Left lung (tissue), 10 donors: ENCODE data around the gene SPTBN1. TPM values are rescaled to one million over a fixed set of nuclear protein-coding genes. Genes with fewer than 3 reads are reported as not detected.

Experiments
- ATAC-seq: fragments of 200-7000 bp; cut with Tn5 transposase; one replicate; pipeline ENCODE4 v1.9.1; 2020; ENCODE audit warnings: moderate library complexity
- DNase-seq, 4 donors: peaks; one replicate each; pipeline ENCODE4 v3.0.0-alpha.2; 2013 to 2020
- H3K27ac ChIP-seq, 2 donors: fragments of 200-600 bp; sonication (generic) in 1 of 2; one replicate each; pipeline versions ENCODE4 v1.5.0 to v1.8.0; 2020 to 2021
- H3K27me3 ChIP-seq, 2 donors: fragments of 200-600 bp; sonication (generic) in 1 of 2; one replicate each; pipeline versions ENCODE4 v1.5.0 to v1.8.0; 2020 to 2021
- H3K36me3 ChIP-seq, 2 donors: fragments of 200-600 bp; sonication (generic) in 1 of 2; one replicate each; pipeline versions ENCODE4 v1.5.0 to v1.8.0; 2020 to 2021
- H3K4me1 ChIP-seq, 2 donors: fragments of 200-600 bp; one replicate each; pipeline ENCODE4 v1.8.0; 2021
- H3K4me3 ChIP-seq, 2 donors: fragments of 200-600 bp; sonication (generic) in 1 of 2; one replicate each; pipeline versions ENCODE4 v1.5.0 to v1.8.0; 2020 to 2021; ENCODE audit warnings: mild to moderate bottlenecking in 1 of 2
- H3K9me3 ChIP-seq, 2 donors: fragments of 200-600 bp; sonication (generic) in 1 of 2; one replicate each; pipeline versions ENCODE4 v1.5.0 to v1.8.0; 2020 to 2021
- CTCF ChIP-seq, 2 donors: fragments of 200-600 bp; sonication (generic) in 1 of 2; IDR thresholded peaks; one replicate each; pipeline versions ENCODE4 v1.5.0 to v1.8.0; 2021; ENCODE audit warnings: antibody characterized with exemption in 2 of 2
- intact Hi-C, 2 donors: fragments of 100-400 bp; cut with DNase I; formaldehyde crosslinking; loops; one replicate each; pipeline versions ENCODE4 v1.11.2 to v1.14.2; 2022
- polyA plus RNA-seq, 6 donors: library from polyadenylated mRNA; unstranded; fragments of 120-200 nt; gene quantifications; one replicate each; pipeline ENCODE4 v1.2.1, GENCODE V29; 2013; ENCODE audit not compliant: insufficient read length in 6 of 6
- total RNA-seq, 2 donors: library from RNA; stranded (reverse); fragmentation: NEBNext Ultra II Directional; extraction: Animal tissue kit (Norgen Biotek cat#: 25700); gene quantifications; one replicate each; pipeline ENCODE4 v1.2.1, GENCODE V29; 2021
- donor health status: DM: no; HTN: yes; CAD: no.
- donor health status: DM: no; HTN: no; CAD: no.

SPTBN1 gene
- total and polyA plus RNA-seq, 8 donors = 441 to 578 (median 543) TPM

DNA sequence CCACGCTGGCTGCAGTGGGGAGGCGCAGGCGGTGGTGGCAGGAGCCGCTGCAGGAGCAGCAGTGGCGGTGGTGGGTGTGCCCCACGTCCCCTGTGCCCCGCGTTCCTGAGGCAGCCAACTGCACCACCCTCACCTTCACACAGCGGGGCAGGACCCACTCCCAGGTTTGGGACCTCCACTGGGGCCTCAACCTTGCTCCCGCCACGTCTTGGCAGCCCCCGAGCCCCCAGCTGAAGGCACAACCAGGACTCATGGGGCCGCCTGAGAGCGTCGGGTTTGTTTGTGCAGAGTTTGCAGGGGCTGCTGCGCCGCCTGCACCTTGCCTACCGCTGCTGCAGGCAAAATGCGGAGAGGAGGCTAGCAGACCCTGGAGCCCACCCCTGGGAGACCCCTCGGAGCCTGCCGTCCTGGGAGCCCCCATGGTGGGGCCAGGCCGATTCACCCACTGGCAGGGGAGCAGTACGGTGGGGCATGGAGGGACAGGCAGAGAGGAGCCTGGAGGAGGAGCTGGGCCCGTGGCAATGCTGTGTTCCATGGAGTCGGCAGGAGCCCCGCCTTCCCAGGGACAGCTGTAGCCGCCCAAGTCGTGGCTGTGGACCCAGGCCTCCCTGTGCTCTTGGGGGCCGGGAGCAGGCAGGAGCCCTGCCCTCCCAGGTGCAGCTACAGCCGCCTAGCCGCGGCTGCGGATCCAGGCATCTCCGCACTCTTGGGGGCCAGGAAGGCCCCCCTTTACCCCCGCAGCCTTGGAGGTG is 252.6 kb downstream of the SPTBN1 start:
- TF ChIP-seq CTCF (IDR thresholded peaks at IDR 0.05) = no peak
- H3K4me3 ChIP-seq = peak overlapping the region; percentile 41 to 47
- no peak overlapping the region for H3K27ac ChIP-seq
- ATAC-seq = peak; percentile 87
- H3K9me3 ChIP-seq = no peaks in the 10 kb centered on the region
- peaks cover 0 to 21% of the 10 kb centered on the region in 2 donors for H3K27me3 ChIP-seq
- DNase-seq = peak; percentile 30 to 84 (median 53)
- H3K4me1 ChIP-seq = peaks cover 0 to 20% of the 10 kb centered on the region in 2 donors
- no peaks in the 10 kb centered on the region for H3K36me3 ChIP-seq
- intact Hi-C loops = no loop called here

- DNase-seq (peak in 3 of 4 donors; percentile 21 to 81 (median 64)), ATAC-seq (peak; percentile 81)
- H3K9me3 ChIP-seq = no peaks in the 10 kb centered on the region
- peak overlapping the region; percentile 41 to 47 for H3K4me3 ChIP-seq
- intact Hi-C loops = no loop called here
- H3K27ac ChIP-seq = no peak overlapping the region
- H3K36me3 ChIP-seq = no peaks in the 10 kb centered on the region
- H3K4me1 ChIP-seq = peaks cover 0 to 17% of the 10 kb centered on the region in 2 donors
- no peak for TF ChIP-seq CTCF (IDR thresholded peaks at IDR 0.05)
- peaks cover 0 to 21% of the 10 kb centered on the region in 2 donors for H3K27me3 ChIP-seq
Observed at GRCh38 chr2:54709336-54709809, 253.2 kb downstream of the SPTBN1 start.

DNA sequence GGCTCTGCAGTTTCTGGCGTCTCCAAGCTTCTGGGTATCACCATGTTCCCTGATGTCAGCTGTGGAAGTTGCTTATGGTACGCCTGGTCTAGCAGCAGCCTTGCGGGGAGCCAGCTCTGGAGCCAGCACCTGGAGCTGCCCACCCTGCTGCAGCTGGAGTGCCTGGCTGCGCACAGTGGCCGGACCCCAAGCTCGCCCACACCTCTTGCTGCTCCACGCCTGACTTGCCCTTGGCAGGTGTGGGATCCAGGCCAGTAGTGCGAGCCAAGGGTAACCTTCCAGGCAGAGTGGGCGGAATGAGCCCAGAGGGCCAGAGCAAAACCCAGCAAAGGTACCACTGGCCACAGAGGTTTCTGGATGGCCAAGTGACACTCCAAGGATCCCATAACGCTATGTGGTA is 254.1 kb downstream of the SPTBN1 start:
- no peak overlapping the region for H3K27ac ChIP-seq

GRCh38 chr2:54712516-54712915 is 256.4 kb downstream of the SPTBN1 start:
- ATAC-seq (no peak), DNase-seq (no peak)
- H3K36me3 ChIP-seq = no peaks in the 10 kb centered on the region
- no peak overlapping the region for H3K4me3 ChIP-seq
- TF ChIP-seq CTCF (IDR thresholded peaks at IDR 0.05) = no peak
- peaks cover 0 to 26% of the 10 kb centered on the region in 2 donors for H3K27me3 ChIP-seq
- no peak overlapping the region for H3K27ac ChIP-seq
- intact Hi-C loops = no loop called here
- no peaks in the 10 kb centered on the region for H3K9me3 ChIP-seq
- peaks cover 0 to 13% of the 10 kb centered on the region in 2 donors for H3K4me1 ChIP-seq

More for the DNA sequence above, 254.1 kb downstream of the SPTBN1 start:
- ATAC-seq (no peak), DNase-seq (no peak)
- Histone ChIP-seq H3K9me3 (no peaks in the 10 kb centered on the region), H3K4me3 (no peak overlapping the region), H3K27me3 (peaks cover 0 to 21% of the 10 kb centered on the region in 2 donors), H3K36me3 (no peaks in the 10 kb centered on the region), H3K4me1 (peaks cover 0 to 13% of the 10 kb centered on the region in 2 donors)
- intact Hi-C loops = no loop called here
- no peak for TF ChIP-seq CTCF (IDR thresholded peaks at IDR 0.05)

GRCh38 chr2:54714996-54715395 is 258.9 kb downstream of the SPTBN1 start:
- ATAC-seq = no peak
- no peak for DNase-seq

More at GRCh38 chr2:54714996-54715395, 258.9 kb downstream of the SPTBN1 start:
- Histone ChIP-seq H3K27ac (no peak overlapping the region), H3K4me1 (no peaks in the 10 kb centered on the region), H3K9me3 (no peaks in the 10 kb centered on the region), H3K27me3 (peaks cover 0 to 8% of the 10 kb centered on the region in 2 donors), H3K4me3 (no peak overlapping the region), H3K36me3 (no peaks in the 10 kb centered on the region)
- intact Hi-C loops = no loop called here
- no peak for TF ChIP-seq CTCF (IDR thresholded peaks at IDR 0.05)
